HL-60 (cell line): ENCODE data around the gene CRIP2.

Experiments
- POLR2AphosphoS5 ChIP-seq: IDR thresholded peaks from 2 replicates; pipeline ENCODE4 v1.6.1; 2012; ENCODE audit warnings: low read depth
- SPI1 ChIP-seq: IDR thresholded peaks from 2 replicates; pipeline ENCODE4 v1.6.1; 2012; ENCODE audit warnings: low read depth, mild to moderate bottlenecking, borderline replicate concordance
- TF ChIP-seq, protein P1 (sequence below): IDR thresholded peaks from 2 replicates; pipeline ENCODE4 v1.6.1; 2012; ENCODE audit warnings: low read depth; ENCODE audit not compliant: insufficient replicate concordance
- TF ChIP-seq, protein P2 (sequence below): IDR thresholded peaks from one replicate; pipeline ENCODE4 v1.5.1; 2011; ENCODE audit warnings: low read length, control low read depth, inconsistent platforms; ENCODE audit not compliant: insufficient read depth

DNA sequence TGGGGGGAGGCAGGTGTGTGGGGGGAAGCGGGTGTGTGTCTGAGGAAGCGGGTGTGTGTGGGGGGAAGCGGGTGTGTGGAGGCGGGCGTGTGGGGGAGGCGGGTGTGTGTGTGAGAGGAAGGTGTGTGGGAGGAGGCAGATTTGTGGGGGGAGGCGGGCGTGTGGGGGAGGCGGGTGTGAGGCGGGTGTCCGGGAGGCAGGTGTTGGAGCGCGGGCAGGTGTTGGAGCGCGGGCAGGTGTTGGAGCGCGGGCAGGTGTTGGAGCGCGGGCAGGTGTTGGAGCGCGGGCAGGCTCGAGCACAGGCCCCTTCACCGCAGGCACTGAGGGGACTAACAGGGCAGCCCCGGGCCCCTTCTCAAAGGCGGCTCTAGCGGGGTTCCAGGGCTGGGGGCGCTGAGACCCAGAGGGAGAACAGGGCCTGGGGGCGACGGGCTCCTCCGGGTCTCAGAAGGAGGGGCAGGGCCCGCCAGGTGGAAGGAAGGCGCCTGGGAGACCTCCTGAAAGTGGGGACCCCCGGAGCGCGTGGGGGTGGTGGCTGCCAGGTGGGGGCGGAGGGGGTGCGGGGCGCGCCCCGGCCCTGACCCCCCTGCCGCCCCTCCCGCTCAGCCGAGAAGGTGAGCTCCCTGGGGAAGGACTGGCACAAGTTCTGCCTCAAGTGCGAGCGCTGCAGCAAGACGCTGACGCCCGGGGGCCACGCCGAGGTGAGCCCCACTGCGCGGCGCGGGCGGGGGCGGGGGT, 3.2 kb downstream of the CRIP2 start:
- no peak for TF ChIP-seq POLR2AphosphoS5
- TF ChIP-seq, protein P1, sequence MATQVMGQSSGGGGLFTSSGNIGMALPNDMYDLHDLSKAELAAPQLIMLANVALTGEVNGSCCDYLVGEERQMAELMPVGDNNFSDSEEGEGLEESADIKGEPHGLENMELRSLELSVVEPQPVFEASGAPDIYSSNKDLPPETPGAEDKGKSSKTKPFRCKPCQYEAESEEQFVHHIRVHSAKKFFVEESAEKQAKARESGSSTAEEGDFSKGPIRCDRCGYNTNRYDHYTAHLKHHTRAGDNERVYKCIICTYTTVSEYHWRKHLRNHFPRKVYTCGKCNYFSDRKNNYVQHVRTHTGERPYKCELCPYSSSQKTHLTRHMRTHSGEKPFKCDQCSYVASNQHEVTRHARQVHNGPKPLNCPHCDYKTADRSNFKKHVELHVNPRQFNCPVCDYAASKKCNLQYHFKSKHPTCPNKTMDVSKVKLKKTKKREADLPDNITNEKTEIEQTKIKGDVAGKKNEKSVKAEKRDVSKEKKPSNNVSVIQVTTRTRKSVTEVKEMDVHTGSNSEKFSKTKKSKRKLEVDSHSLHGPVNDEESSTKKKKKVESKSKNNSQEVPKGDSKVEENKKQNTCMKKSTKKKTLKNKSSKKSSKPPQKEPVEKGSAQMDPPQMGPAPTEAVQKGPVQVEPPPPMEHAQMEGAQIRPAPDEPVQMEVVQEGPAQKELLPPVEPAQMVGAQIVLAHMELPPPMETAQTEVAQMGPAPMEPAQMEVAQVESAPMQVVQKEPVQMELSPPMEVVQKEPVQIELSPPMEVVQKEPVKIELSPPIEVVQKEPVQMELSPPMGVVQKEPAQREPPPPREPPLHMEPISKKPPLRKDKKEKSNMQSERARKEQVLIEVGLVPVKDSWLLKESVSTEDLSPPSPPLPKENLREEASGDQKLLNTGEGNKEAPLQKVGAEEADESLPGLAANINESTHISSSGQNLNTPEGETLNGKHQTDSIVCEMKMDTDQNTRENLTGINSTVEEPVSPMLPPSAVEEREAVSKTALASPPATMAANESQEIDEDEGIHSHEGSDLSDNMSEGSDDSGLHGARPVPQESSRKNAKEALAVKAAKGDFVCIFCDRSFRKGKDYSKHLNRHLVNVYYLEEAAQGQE, result no peak
- TF ChIP-seq, protein P2, sequence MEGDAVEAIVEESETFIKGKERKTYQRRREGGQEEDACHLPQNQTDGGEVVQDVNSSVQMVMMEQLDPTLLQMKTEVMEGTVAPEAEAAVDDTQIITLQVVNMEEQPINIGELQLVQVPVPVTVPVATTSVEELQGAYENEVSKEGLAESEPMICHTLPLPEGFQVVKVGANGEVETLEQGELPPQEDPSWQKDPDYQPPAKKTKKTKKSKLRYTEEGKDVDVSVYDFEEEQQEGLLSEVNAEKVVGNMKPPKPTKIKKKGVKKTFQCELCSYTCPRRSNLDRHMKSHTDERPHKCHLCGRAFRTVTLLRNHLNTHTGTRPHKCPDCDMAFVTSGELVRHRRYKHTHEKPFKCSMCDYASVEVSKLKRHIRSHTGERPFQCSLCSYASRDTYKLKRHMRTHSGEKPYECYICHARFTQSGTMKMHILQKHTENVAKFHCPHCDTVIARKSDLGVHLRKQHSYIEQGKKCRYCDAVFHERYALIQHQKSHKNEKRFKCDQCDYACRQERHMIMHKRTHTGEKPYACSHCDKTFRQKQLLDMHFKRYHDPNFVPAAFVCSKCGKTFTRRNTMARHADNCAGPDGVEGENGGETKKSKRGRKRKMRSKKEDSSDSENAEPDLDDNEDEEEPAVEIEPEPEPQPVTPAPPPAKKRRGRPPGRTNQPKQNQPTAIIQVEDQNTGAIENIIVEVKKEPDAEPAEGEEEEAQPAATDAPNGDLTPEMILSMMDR, result no peak
- no peak for TF ChIP-seq SPI1
